GM20431 (cell line): ENCODE results near the gene DLK2.
"Not testable (repeated sequence)": the region's sequence is repeated elsewhere in the genome, so short reads cannot be mapped to it uniquely, and the experiment has no call there.

ENCODE experiments used
- in situ Hi-C: fragments of 300-500 bp; cut with MseI, MboI; formaldehyde crosslinking; loops from one replicate; pipeline ENCODE4 v1.15.0; 2020; ENCODE audit warnings: low sequenced_read_pairs; ENCODE audit not compliant: unreplicated experiment

The DLK2 gene

GRCh38 chr6:43432009-43432945, 23.1 kb downstream of the DLK2 start:
- in situ Hi-C loops: no loop called here

DNA sequence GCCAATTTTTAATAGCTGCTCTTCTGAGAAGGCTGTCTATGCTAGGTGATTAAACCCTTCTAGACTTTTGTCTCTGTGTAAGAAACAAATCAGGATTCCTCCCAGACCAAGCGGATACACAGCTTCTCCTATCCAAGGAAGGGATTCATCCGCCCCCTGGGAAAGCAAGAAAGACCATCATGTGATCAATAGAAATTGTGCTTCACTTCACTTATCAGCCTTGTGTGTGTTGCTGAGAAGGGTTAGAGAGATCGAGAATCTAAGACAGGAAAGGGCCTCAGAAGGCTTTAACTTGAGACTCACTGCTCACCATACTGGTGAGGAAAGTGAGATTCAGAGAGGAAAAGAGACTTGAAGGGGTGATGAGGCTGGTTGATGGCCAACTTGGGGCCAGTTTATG, 26.5 kb downstream of the DLK2 start:
- in situ Hi-C loops: no loop called here

- in situ Hi-C loops: no loop called here
Observed at GRCh38 chr6:43428112-43428570, 27.2 kb downstream of the DLK2 start.

DNA sequence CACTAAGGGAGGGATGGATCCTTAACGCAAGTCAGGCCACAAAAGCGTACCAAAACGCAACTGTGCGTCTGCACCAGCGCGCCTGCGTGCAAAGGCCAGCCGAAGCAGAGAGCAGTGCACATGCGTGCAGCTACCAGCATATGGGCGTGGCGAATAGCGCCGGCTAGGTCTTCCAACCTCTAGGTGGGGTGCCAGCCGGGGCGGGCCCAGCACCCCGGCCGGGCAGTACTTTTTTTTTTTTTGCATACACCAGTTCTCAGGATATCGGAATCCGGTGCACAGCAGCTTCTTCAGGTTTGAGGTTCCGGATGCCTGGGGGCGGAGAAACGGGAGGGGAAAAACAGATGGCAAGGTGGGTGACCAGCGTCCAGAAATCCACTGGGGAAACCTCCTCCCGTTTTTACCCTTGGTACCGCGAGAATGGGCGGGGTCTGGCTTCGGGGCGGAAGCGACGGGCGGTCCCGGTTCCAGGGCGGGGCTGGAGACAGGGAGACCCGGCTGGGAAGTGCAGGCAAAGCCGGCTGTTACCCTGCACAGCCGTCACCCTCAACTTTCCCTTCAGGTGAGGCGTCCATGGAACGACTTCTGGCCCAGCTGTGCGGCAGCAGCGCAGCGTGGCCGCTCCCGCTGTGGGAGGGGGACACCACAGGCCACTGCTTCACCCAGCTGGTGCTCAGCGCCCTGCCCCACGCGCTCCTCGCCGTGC, 27.8 kb downstream of the DLK2 start, which contains the start of gene ABCC10:
Gene ABCC10, plus strand, starts transcription at position 136 of the 706 bp plus-strand sequence. Its CDS starts 438 bp downstream, at position 574.
- in situ Hi-C loops: no loop called here

- in situ Hi-C loops: no loop called here
Observed at GRCh38 chr6:43426928-43427405, 28.4 kb downstream of the DLK2 start.

GRCh38 chr6:43425083-43425482, 30.3 kb downstream of the DLK2 start:
- in situ Hi-C loops: not testable (repeated sequence)

DNA sequence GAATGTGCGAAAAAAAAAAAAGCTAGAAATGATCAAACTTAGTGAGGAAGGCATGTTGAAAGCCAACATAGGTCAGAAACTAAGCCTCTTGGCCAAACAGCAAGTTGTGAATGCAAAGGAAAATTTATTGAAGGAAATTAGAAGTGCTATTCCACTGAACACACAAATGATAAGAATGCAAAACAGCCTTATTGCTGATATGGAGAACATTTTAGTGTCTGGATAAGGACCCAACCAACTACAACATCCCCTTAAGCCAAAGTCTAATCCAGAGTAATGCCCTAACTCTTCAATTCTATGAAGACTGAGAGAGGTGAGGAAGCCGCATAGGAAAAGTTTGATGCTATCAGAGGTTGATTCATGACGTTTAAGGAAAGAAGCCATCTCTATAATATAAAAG, 33.5 kb downstream of the DLK2 start:
- in situ Hi-C loops: no loop called here

- in situ Hi-C loops: no loop called here
Observed at GRCh38 chr6:43420012-43420709, 35.2 kb downstream of the DLK2 start.

- in situ Hi-C loops: no loop called here
Observed at GRCh38 chr6:43416935-43417334, 38.4 kb downstream of the DLK2 start.

DNA sequence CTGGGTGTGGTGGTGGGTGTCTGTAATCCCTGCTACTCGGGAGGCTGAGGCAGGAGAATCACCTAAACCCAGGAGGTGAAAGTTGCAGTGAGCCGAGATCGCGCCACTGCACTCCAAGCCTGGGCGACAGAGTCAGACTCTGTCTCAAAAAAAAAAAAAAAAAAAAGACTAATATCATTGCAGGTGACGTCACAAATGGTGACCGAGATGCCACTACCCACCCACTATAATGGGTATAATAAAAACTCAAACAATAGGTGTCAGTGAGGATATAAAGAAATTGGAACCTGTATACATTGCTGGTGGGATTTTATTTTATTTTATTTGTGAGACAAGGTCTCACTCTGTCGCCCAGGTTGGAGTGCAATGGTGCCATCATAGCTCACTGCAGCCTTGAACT, 40.1 kb downstream of the DLK2 start:
- in situ Hi-C loops: not testable (repeated sequence)

DNA sequence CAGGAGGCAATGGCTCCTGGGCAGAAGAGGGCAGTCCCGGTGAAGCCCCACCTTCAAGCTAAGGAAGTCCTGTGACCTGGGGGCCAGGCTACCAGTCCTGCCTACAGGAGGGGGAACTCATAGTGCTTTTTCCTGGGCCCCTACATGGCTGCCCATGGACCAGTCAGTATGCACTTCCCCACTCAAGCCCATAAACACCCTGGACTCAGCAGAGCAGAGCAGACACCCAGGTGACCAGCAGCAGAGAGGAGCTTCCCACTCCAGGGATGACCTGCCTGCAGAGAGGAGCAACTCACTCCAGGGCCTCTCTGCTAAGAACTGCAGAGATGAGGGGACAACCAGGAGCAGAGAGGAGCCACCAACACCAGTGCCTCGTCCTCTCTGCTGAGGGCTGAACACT, 42.3 kb downstream of the DLK2 start:
- in situ Hi-C loops: no loop called here

- in situ Hi-C loops: no loop called here
Observed at GRCh38 chr6:43412541-43412940, 42.8 kb downstream of the DLK2 start.

DNA sequence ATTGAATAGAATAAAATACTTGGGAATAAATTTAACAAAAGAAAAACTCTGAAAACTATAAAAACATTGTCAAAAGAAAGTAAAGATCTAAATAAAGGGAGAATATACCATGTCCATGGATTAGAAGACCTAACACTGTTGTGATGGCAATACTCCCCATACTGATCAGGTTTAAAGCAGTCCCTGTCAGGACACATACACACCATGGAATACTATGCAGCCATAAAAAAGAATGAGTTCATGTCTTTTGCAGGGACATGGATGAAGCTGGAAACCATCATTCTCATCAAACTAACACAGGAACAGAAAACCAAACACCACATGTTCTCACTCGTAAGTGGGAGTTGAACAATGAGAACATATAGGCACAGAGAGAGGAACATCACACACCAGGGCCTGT, 44.6 kb downstream of the DLK2 start:
- in situ Hi-C loops: not testable (repeated sequence)

- in situ Hi-C loops: loop anchor here (10.0 kb wide), 1 partner anchor 143 kb away; no protein-coding TSS in a partner anchor
Observed at GRCh38 chr6:43408259-43408658, 47.1 kb downstream of the DLK2 start.

- in situ Hi-C loops: loop anchor here (10.0 kb wide), 1 partner anchor 142 kb away; no protein-coding TSS in a partner anchor
Observed at GRCh38 chr6:43407296-43407695, 48.1 kb downstream of the DLK2 start.

- in situ Hi-C loops: loop anchor here (10.0 kb wide), 1 partner anchor 141 kb away; no protein-coding TSS in a partner anchor
Observed at GRCh38 chr6:43405354-43405753, 50.0 kb downstream of the DLK2 start.

- in situ Hi-C loops: loop anchor here (10.0 kb wide), 1 partner anchor 138 kb away; no protein-coding TSS in a partner anchor
Observed at GRCh38 chr6:43402820-43403219, 52.5 kb downstream of the DLK2 start.

DNA sequence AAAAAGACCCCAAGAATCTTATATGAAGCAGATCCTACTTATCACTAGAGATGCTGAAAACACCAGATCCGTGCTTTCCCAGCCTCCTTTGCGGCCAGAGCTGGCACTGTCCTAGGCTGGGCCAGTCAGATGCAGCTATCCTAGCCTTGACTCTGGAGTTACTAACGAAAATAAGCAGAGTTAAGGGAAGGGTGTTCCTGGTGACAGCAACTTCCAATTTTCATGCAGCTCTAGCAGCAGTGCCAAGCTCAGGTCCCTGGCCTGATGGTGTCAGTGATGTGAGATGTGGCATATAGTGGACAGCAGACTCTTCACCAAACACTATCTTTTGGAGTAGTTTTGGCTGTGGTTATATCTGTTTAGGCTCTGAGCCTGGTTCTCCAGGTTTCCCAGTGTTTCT, 53.6 kb downstream of the DLK2 start:
- in situ Hi-C loops: loop anchor here (10.0 kb wide), 1 partner anchor 137 kb away; no protein-coding TSS in a partner anchor
